HG03460 (cell line): ENCODE results near the gene IQCC.

Experiments used
- ATAC-seq: cut with Tn5 transposase; IDR thresholded peaks from one replicate; pipeline ENCODE4 v1.9.1; 2021; ENCODE audit not compliant: unreplicated experiment

IQCC gene

GRCh38 chr1:32221980-32222755 lies 16.7 kb downstream of the IQCC start, which contains the start of the genes EIF3I and TMEM234:
TSS of gene EIF3I (plus strand) at chr1:32222407. CDS start at chr1:32222442, 35 bp downstream.
TSS of gene TMEM234 (minus strand) at chr1:32222353. CDS start at chr1:32222322, 31 bp downstream.
- ATAC-seq, result peak; percentile 90

GRCh38 chr1:32223683-32224082 lies 18.2 kb downstream of the IQCC start:
- no peak for ATAC-seq

GRCh38 chr1:32224285-32224684 lies 18.8 kb downstream of the IQCC start:
- no peak for ATAC-seq

GRCh38 chr1:32228771-32229170 lies 23.3 kb downstream of the IQCC start:
- ATAC-seq, result no peak

GRCh38 chr1:32231843-32232432 lies 26.5 kb downstream of the IQCC start:
- ATAC-seq, result no peak

GRCh38 chr1:32232558-32233304 lies 27.3 kb downstream of the IQCC start:
- no peak for ATAC-seq

- ATAC-seq, result no peak
These were observed 29.3 kb downstream of the IQCC start for GRCh38 chr1:32234792-32235191.

- ATAC-seq, result no peak
These were observed 33.9 kb downstream of the IQCC start for GRCh38 chr1:32239337-32239736.

GRCh38 chr1:32239790-32240139 lies 34.3 kb downstream of the IQCC start:
- ATAC-seq, result no peak

GRCh38 chr1:32240140-32240951 lies 34.9 kb downstream of the IQCC start:
- no peak for ATAC-seq

GRCh38 chr1:32241001-32241763 lies 35.7 kb downstream of the IQCC start:
- no peak for ATAC-seq

- no peak for ATAC-seq
These were observed 36.9 kb downstream of the IQCC start for GRCh38 chr1:32242341-32242851.

GRCh38 chr1:32246888-32247273 lies 41.4 kb downstream of the IQCC start, which contains the start of gene FAM167B:
TSS of gene FAM167B (plus strand) at chr1:32247222. CDS start at chr1:32247422, 200 bp downstream.
- no peak for ATAC-seq

GRCh38 chr1:32247452-32247851 lies 42.0 kb downstream of the IQCC start:
- ATAC-seq, result no peak

GRCh38 chr1:32247983-32248889 lies 42.8 kb downstream of the IQCC start:
- ATAC-seq, result no peak

GRCh38 chr1:32249831-32250525 lies 44.5 kb downstream of the IQCC start:
- peak; percentile 54 for ATAC-seq

- ATAC-seq, result no peak
These were observed 45.6 kb downstream of the IQCC start, which contains the start of gene LCK for GRCh38 chr1:32250893-32251716. TSS of gene LCK (plus strand) at chr1:32251265. CDS start at chr1:32274330, 23,065 bp downstream.
